ENCODE measurements around the gene BCL7C.

The BCL7C gene

GRCh38 chr16:30885196-30885595, 8.7 kb downstream of the BCL7C start:
- H3K9ac ChIP-seq (ENCODE audit: low read depth in 1 of 2, low read length in 2 of 2): no peak overlapping the region
- peaks cover 13 to 22% of the 10 kb centered on the region in 2 donors for H3K36me3 ChIP-seq (ENCODE audit: control insufficient read depth in 2 of 2, insufficient read depth in 2 of 2, low read length in 2 of 2)
- H3K4me3 ChIP-seq (ENCODE audit: low read length in 2 of 2): no peak overlapping the region
- H3K4me1 ChIP-seq (ENCODE audit: control insufficient read depth in 2 of 2, insufficient read depth in 2 of 2, low read length in 2 of 2): peaks cover 9 to 19% of the 10 kb centered on the region in 2 donors
- H3K27me3 ChIP-seq (ENCODE audit: control insufficient read depth in 2 of 2, insufficient read depth in 2 of 2, low read length in 2 of 2): no peaks in the 10 kb centered on the region
- no peak overlapping the region for H3K27ac ChIP-seq (ENCODE audit: low read depth in 2 of 2, low read length in 2 of 2)
- no peaks in the 10 kb centered on the region for H3K9me3 ChIP-seq (ENCODE audit: control insufficient read depth in 2 of 2, low read length in 2 of 2)

DNA sequence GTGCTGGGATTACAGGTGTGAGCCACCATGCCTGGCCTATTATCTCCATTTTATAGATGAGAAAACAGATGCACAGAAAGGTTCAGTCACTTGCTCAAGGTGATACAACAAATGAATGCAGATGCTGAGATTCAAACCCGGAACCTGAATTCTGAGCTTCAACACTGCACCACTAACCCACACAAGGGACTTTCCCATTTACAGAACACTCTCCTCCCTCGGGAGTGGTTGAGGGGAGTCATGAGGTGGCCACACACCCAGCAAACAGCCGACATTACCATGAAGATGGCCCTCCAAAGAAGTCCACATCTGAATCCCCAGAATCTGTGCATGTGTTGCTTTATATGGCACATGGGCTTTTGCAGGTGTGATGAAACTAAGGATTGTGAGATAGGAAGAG, 9.1 kb downstream of the BCL7C start:
- Histone ChIP-seq H3K4me1 (ENCODE audit: control insufficient read depth in 2 of 2, insufficient read depth in 2 of 2, low read length in 2 of 2) (peaks cover 9 to 19% of the 10 kb centered on the region in 2 donors), H3K9me3 (ENCODE audit: control insufficient read depth in 2 of 2, low read length in 2 of 2) (no peaks in the 10 kb centered on the region), H3K27ac (ENCODE audit: low read depth in 2 of 2, low read length in 2 of 2) (no peak overlapping the region), H3K4me3 (ENCODE audit: low read length in 2 of 2) (no peak overlapping the region), H3K27me3 (ENCODE audit: control insufficient read depth in 2 of 2, insufficient read depth in 2 of 2, low read length in 2 of 2) (no peaks in the 10 kb centered on the region), H3K36me3 (ENCODE audit: control insufficient read depth in 2 of 2, insufficient read depth in 2 of 2, low read length in 2 of 2) (peaks cover 13 to 19% of the 10 kb centered on the region in 2 donors), H3K9ac (ENCODE audit: low read depth in 1 of 2, low read length in 2 of 2) (no peak overlapping the region)

DNA sequence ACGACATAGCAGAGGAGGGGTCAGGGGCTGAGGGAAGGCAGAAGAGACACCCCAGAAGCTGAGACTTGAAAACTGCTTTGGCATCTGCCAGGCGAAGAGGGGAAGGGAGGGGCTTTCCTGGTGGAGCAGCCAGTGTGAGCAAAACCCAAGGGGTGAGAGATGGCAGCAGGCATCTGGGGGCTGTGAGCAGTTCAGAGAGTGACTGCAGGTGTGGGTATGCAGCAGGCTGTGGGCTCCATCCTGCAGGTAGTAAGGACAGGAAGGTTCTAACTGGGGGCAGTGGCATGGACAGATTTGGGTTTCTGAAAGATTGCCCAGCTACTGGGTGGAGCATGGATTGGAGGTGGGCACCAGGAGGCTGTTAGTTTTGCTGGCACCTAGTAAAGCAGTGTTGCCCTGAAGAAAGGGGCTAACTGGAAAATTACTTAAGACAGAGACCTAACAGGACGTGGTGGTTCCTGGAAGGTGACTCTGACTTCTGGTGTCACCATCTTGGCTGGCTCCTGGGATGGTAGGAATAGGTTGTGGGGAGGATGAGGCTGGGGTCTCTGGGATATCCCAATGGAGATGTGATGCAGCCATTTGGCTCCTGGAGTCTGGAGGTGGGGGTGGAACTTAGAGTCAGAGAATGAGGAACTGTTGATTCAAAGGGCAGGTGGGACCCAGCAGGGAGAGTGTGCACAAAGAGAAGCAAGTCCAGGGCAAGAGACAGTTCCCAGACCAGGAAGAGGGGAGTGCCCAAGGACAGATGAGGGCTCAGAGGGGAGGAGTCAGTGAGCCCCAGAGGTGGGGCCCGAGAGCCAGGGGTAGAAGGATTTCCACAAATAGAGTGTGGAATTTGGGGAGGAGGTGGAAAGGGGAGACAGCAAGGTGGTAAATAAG, 11.2 kb downstream of the BCL7C start:
- no peaks in the 10 kb centered on the region for H3K9me3 ChIP-seq (ENCODE audit: control insufficient read depth in 2 of 2, low read length in 2 of 2)
- no peak overlapping the region for H3K9ac ChIP-seq (ENCODE audit: low read depth in 1 of 2, low read length in 2 of 2)
- no peak overlapping the region for H3K4me3 ChIP-seq (ENCODE audit: low read length in 2 of 2)
- H3K27me3 ChIP-seq (ENCODE audit: control insufficient read depth in 2 of 2, insufficient read depth in 2 of 2, low read length in 2 of 2): no peaks in the 10 kb centered on the region
- H3K4me1 ChIP-seq (ENCODE audit: control insufficient read depth in 2 of 2, insufficient read depth in 2 of 2, low read length in 2 of 2): peaks cover 9 to 19% of the 10 kb centered on the region in 2 donors
- peak overlapping the region; percentile 69 to 70 for H3K27ac ChIP-seq (ENCODE audit: low read depth in 2 of 2, low read length in 2 of 2)
- H3K36me3 ChIP-seq (ENCODE audit: control insufficient read depth in 2 of 2, insufficient read depth in 2 of 2, low read length in 2 of 2): peaks cover 11 to 17% of the 10 kb centered on the region in 2 donors

DNA sequence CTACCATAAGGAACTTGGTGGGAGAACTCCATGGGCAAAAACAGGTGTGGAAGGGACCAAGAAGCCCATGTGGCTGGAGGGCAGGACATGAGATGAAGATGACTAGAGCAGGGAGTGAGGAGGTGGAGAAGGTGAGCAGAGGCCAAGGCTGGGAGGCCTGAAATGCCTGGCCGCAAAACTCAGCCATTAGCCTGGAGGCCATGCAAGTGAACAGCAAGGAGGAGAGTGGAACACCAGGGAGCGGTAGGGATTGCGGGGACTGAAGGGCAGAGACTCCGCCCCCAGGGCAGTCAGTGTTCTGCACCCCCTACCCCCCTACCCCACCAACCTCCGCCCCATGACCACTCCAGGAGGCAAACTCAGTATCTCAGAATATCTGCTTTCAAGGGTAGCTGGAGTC, 17.0 kb downstream of the BCL7C start:
- Histone ChIP-seq H3K4me3 (ENCODE audit: low read length in 2 of 2) (peak overlapping the region; percentile 75 to 96), H3K27me3 (ENCODE audit: control insufficient read depth in 2 of 2, insufficient read depth in 2 of 2, low read length in 2 of 2) (no peaks in the 10 kb centered on the region), H3K27ac (ENCODE audit: low read depth in 2 of 2, low read length in 2 of 2) (peak overlapping the region; percentile 94 to 97), H3K9ac (ENCODE audit: low read depth in 1 of 2, low read length in 2 of 2) (peak overlapping the region; percentile 92 to 95), H3K36me3 (ENCODE audit: control insufficient read depth in 2 of 2, insufficient read depth in 2 of 2, low read length in 2 of 2) (peaks cover 10 to 11% of the 10 kb centered on the region in 2 donors), H3K9me3 (ENCODE audit: control insufficient read depth in 2 of 2, low read length in 2 of 2) (no peaks in the 10 kb centered on the region), H3K4me1 (ENCODE audit: control insufficient read depth in 2 of 2, insufficient read depth in 2 of 2, low read length in 2 of 2) (peaks cover 24 to 31% of the 10 kb centered on the region in 2 donors)

DNA sequence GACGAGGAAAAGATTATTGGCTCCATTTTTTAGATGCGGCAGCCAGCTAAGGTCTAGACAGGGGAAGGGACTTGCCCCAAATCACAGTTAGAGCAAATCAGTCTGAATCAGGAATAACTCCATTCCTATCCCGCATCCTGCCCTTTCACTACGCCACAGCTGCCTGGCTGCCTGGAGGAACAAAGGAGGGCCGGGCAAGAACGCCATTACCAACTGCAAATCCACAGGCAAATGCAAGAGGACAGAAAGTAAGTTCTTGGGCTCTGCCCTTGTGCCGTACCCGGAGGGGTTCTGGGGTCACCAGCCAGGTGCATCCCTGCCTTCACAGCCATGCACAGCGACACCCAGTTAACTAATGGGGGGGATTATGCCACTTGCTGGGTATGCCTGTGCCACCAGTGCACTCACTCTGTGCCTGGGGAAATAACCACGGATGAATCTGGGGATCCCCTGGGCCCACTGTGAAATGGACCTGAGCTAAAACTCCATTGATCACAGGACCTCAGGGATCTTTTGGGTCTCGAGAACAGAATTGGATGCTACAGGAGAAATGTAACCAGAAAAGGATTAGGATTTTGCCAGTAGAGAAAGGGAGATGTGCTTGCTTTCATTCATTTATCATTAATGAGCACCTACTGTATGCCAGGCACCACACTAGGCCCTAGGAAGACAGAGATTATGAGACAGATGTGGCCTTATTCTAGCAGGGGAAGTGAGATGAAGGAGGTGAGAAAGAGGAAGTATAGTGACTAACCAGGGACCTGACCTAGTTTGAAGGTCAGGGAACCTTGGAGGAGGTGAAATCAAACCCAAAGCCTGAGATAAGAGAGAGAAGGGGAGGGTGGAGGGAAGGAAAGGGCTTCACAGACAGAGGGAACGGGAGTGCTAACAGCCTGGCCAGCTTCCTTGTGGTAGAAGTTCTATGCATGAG, 17.7 kb downstream of the BCL7C start:
- H3K9ac ChIP-seq (ENCODE audit: low read depth in 1 of 2, low read length in 2 of 2): peak overlapping the region; percentile 92 to 95
- peaks cover 9 to 10% of the 10 kb centered on the region in 2 donors for H3K36me3 ChIP-seq (ENCODE audit: control insufficient read depth in 2 of 2, insufficient read depth in 2 of 2, low read length in 2 of 2)
- peak overlapping the region; percentile 75 to 96 for H3K4me3 ChIP-seq (ENCODE audit: low read length in 2 of 2)
- no peaks in the 10 kb centered on the region for H3K9me3 ChIP-seq (ENCODE audit: control insufficient read depth in 2 of 2, low read length in 2 of 2)
- H3K27me3 ChIP-seq (ENCODE audit: control insufficient read depth in 2 of 2, insufficient read depth in 2 of 2, low read length in 2 of 2): no peaks in the 10 kb centered on the region
- peaks cover 18 to 25% of the 10 kb centered on the region in 2 donors for H3K4me1 ChIP-seq (ENCODE audit: control insufficient read depth in 2 of 2, insufficient read depth in 2 of 2, low read length in 2 of 2)
- peak overlapping the region; percentile 94 to 97 for H3K27ac ChIP-seq (ENCODE audit: low read depth in 2 of 2, low read length in 2 of 2)

DNA sequence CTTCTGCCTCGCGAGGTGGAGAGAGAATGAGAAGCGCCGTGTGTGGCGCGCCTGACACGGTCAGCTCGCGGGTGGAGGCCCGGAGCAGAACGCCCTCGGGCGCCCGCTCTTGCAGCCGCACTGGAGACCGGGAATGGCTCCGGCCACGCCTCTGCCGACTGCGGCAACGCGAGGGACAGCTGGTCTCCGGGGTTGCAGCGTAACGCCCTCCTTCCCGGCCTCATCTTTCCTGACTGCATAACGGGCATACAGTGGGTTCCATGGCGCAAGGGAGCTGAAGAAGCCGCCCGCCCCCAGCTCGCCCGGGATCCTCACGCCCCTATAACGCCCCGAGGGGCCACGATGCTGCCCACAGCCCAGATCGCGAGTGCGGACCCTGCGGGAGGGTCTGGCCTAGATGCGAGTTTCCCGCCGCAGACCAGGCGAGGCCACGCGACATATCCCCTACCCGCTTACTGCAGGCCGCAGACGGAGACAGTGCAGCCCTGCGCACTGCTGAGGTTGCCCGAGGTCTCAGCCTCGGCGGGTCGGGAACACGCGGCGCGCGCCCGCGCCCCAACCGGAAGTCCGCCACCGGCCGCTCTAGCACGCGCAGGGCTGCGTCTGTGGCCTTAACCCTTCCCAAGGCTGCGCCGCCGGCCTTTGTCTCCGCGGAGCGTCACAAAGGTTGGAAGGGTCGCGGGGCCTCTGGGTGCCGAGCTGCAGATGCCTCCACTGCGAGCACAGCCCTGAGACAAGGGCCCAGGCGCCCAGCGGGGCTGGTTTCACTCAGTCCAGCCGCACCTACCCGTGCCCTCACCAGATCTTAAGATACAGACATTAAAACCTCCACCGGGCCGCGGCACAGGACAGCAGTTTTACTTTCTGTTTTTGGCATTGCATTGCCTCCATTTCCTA, 18.8 kb downstream of the BCL7C start:
- Histone ChIP-seq H3K4me1 (ENCODE audit: control insufficient read depth in 2 of 2, insufficient read depth in 2 of 2, low read length in 2 of 2) (peaks cover 17 to 23% of the 10 kb centered on the region in 2 donors), H3K4me3 (ENCODE audit: low read length in 2 of 2) (peak overlapping the region; percentile 75 to 96), H3K27ac (ENCODE audit: low read depth in 2 of 2, low read length in 2 of 2) (peak overlapping the region; percentile 94 to 97), H3K36me3 (ENCODE audit: control insufficient read depth in 2 of 2, insufficient read depth in 2 of 2, low read length in 2 of 2) (peaks cover 7 to 10% of the 10 kb centered on the region in 2 donors), H3K9ac (ENCODE audit: low read depth in 1 of 2, low read length in 2 of 2) (peak overlapping the region; percentile 92 to 95), H3K27me3 (ENCODE audit: control insufficient read depth in 2 of 2, insufficient read depth in 2 of 2, low read length in 2 of 2) (no peaks in the 10 kb centered on the region), H3K9me3 (ENCODE audit: control insufficient read depth in 2 of 2, low read length in 2 of 2) (no peaks in the 10 kb centered on the region)

GRCh38 chr16:30874244-30874820, 19.5 kb downstream of the BCL7C start:
- Histone ChIP-seq H3K27me3 (ENCODE audit: control insufficient read depth in 2 of 2, insufficient read depth in 2 of 2, low read length in 2 of 2) (no peaks in the 10 kb centered on the region), H3K36me3 (ENCODE audit: control insufficient read depth in 2 of 2, insufficient read depth in 2 of 2, low read length in 2 of 2) (peaks cover 6 to 9% of the 10 kb centered on the region in 2 donors), H3K9me3 (ENCODE audit: control insufficient read depth in 2 of 2, low read length in 2 of 2) (no peaks in the 10 kb centered on the region), H3K27ac (ENCODE audit: low read depth in 2 of 2, low read length in 2 of 2) (peak overlapping the region; percentile 94 to 97), H3K4me3 (ENCODE audit: low read length in 2 of 2) (peak overlapping the region; percentile 75 to 96), H3K4me1 (ENCODE audit: control insufficient read depth in 2 of 2, insufficient read depth in 2 of 2, low read length in 2 of 2) (peaks cover 17 to 23% of the 10 kb centered on the region in 2 donors), H3K9ac (ENCODE audit: low read depth in 1 of 2, low read length in 2 of 2) (peak overlapping the region; percentile 92 to 95)

- no peaks in the 10 kb centered on the region for H3K27me3 ChIP-seq (ENCODE audit: control insufficient read depth in 2 of 2, insufficient read depth in 2 of 2, low read length in 2 of 2)
- peaks cover 7 to 10% of the 10 kb centered on the region in 2 donors for H3K4me1 ChIP-seq (ENCODE audit: control insufficient read depth in 2 of 2, insufficient read depth in 2 of 2, low read length in 2 of 2)
- H3K4me3 ChIP-seq (ENCODE audit: low read length in 2 of 2): no peak overlapping the region
- H3K27ac ChIP-seq (ENCODE audit: low read depth in 2 of 2, low read length in 2 of 2): no peak overlapping the region
- H3K9ac ChIP-seq (ENCODE audit: low read depth in 1 of 2, low read length in 2 of 2): no peak overlapping the region
- no peaks in the 10 kb centered on the region for H3K9me3 ChIP-seq (ENCODE audit: control insufficient read depth in 2 of 2, low read length in 2 of 2)
- peaks cover 0 to 5% of the 10 kb centered on the region in 2 donors for H3K36me3 ChIP-seq (ENCODE audit: control insufficient read depth in 2 of 2, insufficient read depth in 2 of 2, low read length in 2 of 2)
Measured at GRCh38 chr16:30870904-30871303, 23.0 kb downstream of the BCL7C start.

GRCh38 chr16:30867747-30868146, 26.1 kb downstream of the BCL7C start:
- no peak overlapping the region for H3K9ac ChIP-seq (ENCODE audit: low read depth in 1 of 2, low read length in 2 of 2)
- no peaks in the 10 kb centered on the region for H3K4me1 ChIP-seq (ENCODE audit: control insufficient read depth in 2 of 2, insufficient read depth in 2 of 2, low read length in 2 of 2)
- H3K9me3 ChIP-seq (ENCODE audit: control insufficient read depth in 2 of 2, low read length in 2 of 2): no peaks in the 10 kb centered on the region
- H3K36me3 ChIP-seq (ENCODE audit: control insufficient read depth in 2 of 2, insufficient read depth in 2 of 2, low read length in 2 of 2): peaks cover 0 to 5% of the 10 kb centered on the region in 2 donors
- no peaks in the 10 kb centered on the region for H3K27me3 ChIP-seq (ENCODE audit: control insufficient read depth in 2 of 2, insufficient read depth in 2 of 2, low read length in 2 of 2)
- no peak overlapping the region for H3K4me3 ChIP-seq (ENCODE audit: low read length in 2 of 2)
- no peak overlapping the region for H3K27ac ChIP-seq (ENCODE audit: low read depth in 2 of 2, low read length in 2 of 2)

Measured in mucosa of rectum (tissue), 2 donors.